Renal cortex interstitium (tissue), 15 donors: ENCODE measurements around the gene DENND10. TPM values are rescaled to one million over a fixed set of nuclear protein-coding genes. Genes with fewer than 3 reads are reported as not detected.

Experiments used
- DNase-seq, 11 donors: peaks; one replicate each; pipeline ENCODE4 v3.0.0-alpha.2; 2013; ENCODE audit warnings: low read depth in 9 of 11, low spot score in 4 of 11; ENCODE audit errors: extremely low read depth in 1 of 11
- long read RNA-seq, 16 experiments: transcript quantifications; one replicate each; lab custom pipeline, GENCODE V29; 2026
- polyA plus RNA-seq, 3 donors: library from polyadenylated mRNA; unstranded; fragments of 120-200 nt; gene quantifications; one replicate each; pipeline ENCODE4 v1.2.1, GENCODE V29; 2013; ENCODE audit not compliant: insufficient read length in 3 of 3

The DENND10 gene
- 10 to 100 TPM; 50.6 to 77.0 (median 51.2) TPM for polyA plus RNA-seq
- long read RNA-seq, donor 1, transcript FAM45A-201 (9 exons, 1,648 nt), result major isoform, 6 of 22 reads
- long read RNA-seq, donor 1, partial matches to known transcripts, result 13 of 22 reads
- long read RNA-seq, donor 1, other reads (novel, unspliced or antisense), result 0 of 22 reads
- long read RNA-seq, donor 2, partial matches to known transcripts, result 0 of 9 reads
- long read RNA-seq, donor 2, other reads (novel, unspliced or antisense), result 5 of 9 reads
- long read RNA-seq, donor 3, transcript FAM45A-201 (9 exons, 1,648 nt), result major isoform, 10 of 583 reads
- long read RNA-seq, donor 3, transcript FAM45A-204 (2 exons, 992 nt), result minor isoform, 7 of 583 reads
- long read RNA-seq, donor 3, partial matches to known transcripts, result 544 of 583 reads
- long read RNA-seq, donor 3, other reads (novel, unspliced or antisense), result 20 of 583 reads
- long read RNA-seq, donor 4, partial matches to known transcripts, result 28 of 48 reads
- long read RNA-seq, donor 4, other reads (novel, unspliced or antisense), result 18 of 48 reads
- long read RNA-seq, donor 5, result 0 reads
- long read RNA-seq, donor 6, transcript FAM45A-201 (9 exons, 1,648 nt), result major isoform, 6 of 402 reads
- long read RNA-seq, donor 6, partial matches to known transcripts, result 158 of 402 reads
- long read RNA-seq, donor 6, other reads (novel, unspliced or antisense), result 236 of 402 reads
- long read RNA-seq, donor 7, transcript FAM45A-204 (2 exons, 992 nt), result minor isoform, 5 of 37 reads
- long read RNA-seq, donor 7, transcript FAM45A-201 (9 exons, 1,648 nt), result major isoform, 9 of 37 reads
- long read RNA-seq, donor 7, partial matches to known transcripts, result 23 of 37 reads
- long read RNA-seq, donor 7, other reads (novel, unspliced or antisense), result 0 of 37 reads
- long read RNA-seq, donor 8, partial matches to known transcripts, result 338 of 712 reads
- long read RNA-seq, donor 8, other reads (novel, unspliced or antisense), result 367 of 712 reads
- long read RNA-seq, donor 9, transcript FAM45A-201 (9 exons, 1,648 nt), result major isoform, 6 of 23 reads
- long read RNA-seq, donor 9, partial matches to known transcripts, result 13 of 23 reads
- long read RNA-seq, donor 9, other reads (novel, unspliced or antisense), result 0 of 23 reads
- long read RNA-seq, donor 10, transcript FAM45A-201 (9 exons, 1,648 nt), result major isoform, 5 of 59 reads
- long read RNA-seq, donor 10, partial matches to known transcripts, result 36 of 59 reads
- long read RNA-seq, donor 10, other reads (novel, unspliced or antisense), result 14 of 59 reads
- long read RNA-seq, donor 11, partial matches to known transcripts, result 294 of 305 reads
- long read RNA-seq, donor 11, other reads (novel, unspliced or antisense), result 5 of 305 reads
- long read RNA-seq, donor 12, partial matches to known transcripts, result 130 of 299 reads
- long read RNA-seq, donor 12, other reads (novel, unspliced or antisense), result 165 of 299 reads
- long read RNA-seq, donor 13, result 0 reads
- long read RNA-seq, donor 14, transcript FAM45A-204 (2 exons, 992 nt), result major isoform, 5 of 494 reads
- long read RNA-seq, donor 14, partial matches to known transcripts, result 480 of 494 reads
- long read RNA-seq, donor 14, other reads (novel, unspliced or antisense), result 6 of 494 reads
- long read RNA-seq, donor 15, transcript FAM45A-201 (9 exons, 1,648 nt), result major isoform, 7 of 8 reads
- long read RNA-seq, donor 15, partial matches to known transcripts, result 0 of 8 reads
- long read RNA-seq, donor 15, other reads (novel, unspliced or antisense), result 0 of 8 reads
- long read RNA-seq, donor 16, transcript FAM45A-201 (9 exons, 1,648 nt), result major isoform, 8 of 157 reads
- long read RNA-seq, donor 16, transcript FAM45A-204 (2 exons, 992 nt), result minor isoform, 5 of 157 reads
- long read RNA-seq, donor 16, partial matches to known transcripts, result 114 of 157 reads
- long read RNA-seq, donor 16, other reads (novel, unspliced or antisense), result 30 of 157 reads

- peak; percentile 44 to 80 (median 67) for DNase-seq
These were observed at the start of gene DENND10 for GRCh38 chr10:119103903-119104653. Gene DENND10 (plus strand): TSS chr10:119104113. CDS start chr10:119104143, 30 bp downstream.

GRCh38 chr10:119055472-119055871 is 48.4 kb upstream of the DENND10 start:
- no peak for DNase-seq

GRCh38 chr10:119058010-119058409 is 45.9 kb upstream of the DENND10 start:
- DNase-seq, result no peak

GRCh38 chr10:119059557-119059956 is 44.4 kb upstream of the DENND10 start:
- DNase-seq, result no peak

GRCh38 chr10:119060107-119060506 is 43.8 kb upstream of the DENND10 start:
- DNase-seq, result no peak

GRCh38 chr10:119061352-119061751 is 42.6 kb upstream of the DENND10 start:
- no peak for DNase-seq

- no peak for DNase-seq
These were observed 42.0 kb upstream of the DENND10 start for GRCh38 chr10:119061926-119062325.

GRCh38 chr10:119070395-119071165 is 33.3 kb upstream of the DENND10 start:
- DNase-seq, result no peak

GRCh38 chr10:119073584-119073983 is 30.3 kb upstream of the DENND10 start:
- no peak for DNase-seq

GRCh38 chr10:119078422-119079179 is 25.3 kb upstream of the DENND10 start:
- DNase-seq, result no peak

GRCh38 chr10:119079599-119080520 is 24.1 kb upstream of the DENND10 start:
- DNase-seq, result peak in 9 of 11 donors; percentile 41 to 72 (median 61)

- peak; percentile 85 to 95 (median 89) for DNase-seq
These were observed 23.2 kb upstream of the DENND10 start, which contains the start of gene EIF3A for GRCh38 chr10:119080521-119081259. Gene EIF3A (minus strand): TSS chr10:119080817. CDS start chr10:119080676, 141 bp downstream.

- no peak for DNase-seq
These were observed 19.0 kb upstream of the DENND10 start for GRCh38 chr10:119084896-119085295.
